GM19467 (cell line): Measurements from ENCODE around the gene RHBDF2.
"Not testable (repeated sequence)": the region's sequence is repeated elsewhere in the genome, so short reads cannot be mapped to it uniquely, and the experiment has no call there.

ENCODE experiments used
- ATAC-seq: cut with Tn5 transposase; IDR thresholded peaks from one replicate; pipeline ENCODE4 v1.9.1; 2021; ENCODE audit warnings: mild to moderate bottlenecking, moderate library complexity; ENCODE audit not compliant: unreplicated experiment

The RHBDF2 gene

DNA sequence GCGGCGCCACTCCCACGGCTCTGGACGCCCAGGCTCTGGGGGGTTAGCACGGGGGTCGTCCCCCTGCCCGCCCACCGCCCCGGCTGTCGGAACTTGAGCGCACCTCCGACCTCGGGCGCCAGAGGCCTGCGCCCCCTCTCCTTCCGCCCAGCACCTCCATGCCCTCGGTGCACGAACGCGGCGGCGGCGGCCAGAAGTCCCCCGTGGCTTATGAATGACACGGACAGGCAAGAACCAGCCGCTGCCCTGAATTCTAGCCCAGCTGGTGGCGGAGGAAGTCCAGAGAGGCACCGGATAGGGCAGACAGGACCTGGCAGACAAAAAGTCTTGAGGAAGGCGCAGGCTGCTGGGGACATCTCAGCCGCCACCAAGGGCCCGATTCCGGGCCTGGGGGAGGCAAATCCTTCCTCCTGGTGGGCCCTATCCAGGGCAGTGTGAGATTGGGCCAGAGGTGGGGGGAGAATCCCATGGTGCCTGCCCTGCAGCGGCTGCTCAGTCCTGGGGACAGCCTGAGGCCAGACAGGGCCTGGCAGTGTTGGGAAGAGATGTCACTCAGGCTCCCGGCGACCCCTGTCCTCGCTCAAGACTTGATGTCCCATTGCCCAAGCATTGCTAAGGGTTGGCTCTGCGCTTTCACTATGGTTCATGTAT lies 37.2 kb upstream of the RHBDF2 start:
- no peak for ATAC-seq

DNA sequence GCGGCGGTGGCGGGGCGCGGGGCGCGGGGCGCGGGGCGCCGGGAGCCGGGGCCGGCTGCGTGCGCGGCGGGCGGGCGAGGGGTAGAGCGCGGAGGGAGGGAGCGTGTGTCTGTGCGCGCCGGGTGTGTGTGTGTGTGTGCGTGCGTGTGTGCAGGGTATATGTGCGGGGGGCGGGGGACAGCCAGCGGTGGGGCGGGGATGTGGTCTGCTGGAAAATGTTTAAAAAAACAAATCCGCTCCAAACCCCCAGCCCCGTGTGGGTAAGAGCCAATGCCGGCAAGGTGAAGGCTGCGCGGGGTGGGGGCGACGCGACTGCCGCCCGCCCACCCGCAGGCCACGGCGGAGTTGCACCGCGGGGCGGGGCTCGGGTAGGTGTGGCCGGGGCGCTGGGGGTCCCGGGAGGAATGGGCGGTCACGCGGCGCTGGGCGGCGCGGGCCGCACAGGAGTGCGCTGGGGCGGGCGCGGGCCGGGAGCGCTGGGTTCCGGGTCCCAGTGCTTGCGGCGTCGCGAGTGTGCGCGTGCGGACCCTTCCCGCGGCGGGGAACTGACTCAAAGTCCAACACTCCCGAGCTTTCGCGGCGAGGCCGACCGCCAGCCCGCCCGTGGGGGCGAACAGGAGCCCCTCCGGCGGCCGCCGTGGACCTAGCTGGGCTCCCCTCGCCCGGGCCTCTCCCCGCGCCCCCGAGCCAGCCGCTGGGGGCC lies 36.5 kb upstream of the RHBDF2 start, which contains the start of gene CYGB:
TSS of gene CYGB (minus strand) at position 132 of the 703 bp plus-strand sequence. CDS start 167 bp downstream, outside the sequence.
- ATAC-seq: no peak

- ATAC-seq: no peak
Observed at GRCh38 chr17:76537288-76537577, 36.0 kb upstream of the RHBDF2 start.

DNA sequence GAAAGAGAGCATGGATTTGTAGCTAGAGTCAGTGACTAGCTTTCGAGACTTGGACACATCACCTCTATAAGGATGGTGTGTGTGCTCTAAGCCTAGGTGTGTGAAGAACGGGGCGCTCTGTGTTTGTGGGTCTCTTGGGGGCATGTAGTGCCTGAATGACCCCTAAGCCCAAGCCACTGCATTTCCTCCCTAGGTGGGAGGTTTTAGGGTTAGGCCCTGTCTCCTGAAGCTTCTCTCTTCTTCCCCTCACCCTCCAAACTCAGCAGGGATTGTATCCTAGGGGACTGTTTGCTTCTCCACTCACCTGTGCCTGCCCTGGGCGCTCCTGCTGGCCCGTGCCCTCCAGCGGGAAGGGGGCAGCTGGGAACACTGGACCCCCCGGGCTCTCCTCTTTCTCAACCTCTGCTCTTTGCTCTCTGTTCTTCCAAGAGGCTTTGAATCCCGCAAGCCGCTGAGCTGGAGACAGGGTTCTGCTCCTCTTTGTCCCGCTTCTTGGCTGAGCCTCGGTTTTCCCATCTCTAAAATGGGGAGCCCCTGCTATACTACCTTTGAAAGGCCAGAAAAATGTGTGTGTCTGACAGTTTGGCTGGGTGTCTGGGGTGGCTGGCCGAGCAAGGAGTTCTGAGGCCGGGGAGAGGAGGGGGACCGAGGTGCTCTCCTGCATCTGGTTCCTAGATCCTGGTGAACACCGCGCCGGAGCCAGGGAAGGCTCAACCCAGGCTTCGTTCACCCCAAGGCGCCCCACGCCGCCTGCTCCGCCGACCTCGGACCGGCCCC lies 35.5 kb upstream of the RHBDF2 start:
- ATAC-seq: no peak

GRCh38 chr17:76535788-76536510 lies 34.7 kb upstream of the RHBDF2 start:
- ATAC-seq: no peak

DNA sequence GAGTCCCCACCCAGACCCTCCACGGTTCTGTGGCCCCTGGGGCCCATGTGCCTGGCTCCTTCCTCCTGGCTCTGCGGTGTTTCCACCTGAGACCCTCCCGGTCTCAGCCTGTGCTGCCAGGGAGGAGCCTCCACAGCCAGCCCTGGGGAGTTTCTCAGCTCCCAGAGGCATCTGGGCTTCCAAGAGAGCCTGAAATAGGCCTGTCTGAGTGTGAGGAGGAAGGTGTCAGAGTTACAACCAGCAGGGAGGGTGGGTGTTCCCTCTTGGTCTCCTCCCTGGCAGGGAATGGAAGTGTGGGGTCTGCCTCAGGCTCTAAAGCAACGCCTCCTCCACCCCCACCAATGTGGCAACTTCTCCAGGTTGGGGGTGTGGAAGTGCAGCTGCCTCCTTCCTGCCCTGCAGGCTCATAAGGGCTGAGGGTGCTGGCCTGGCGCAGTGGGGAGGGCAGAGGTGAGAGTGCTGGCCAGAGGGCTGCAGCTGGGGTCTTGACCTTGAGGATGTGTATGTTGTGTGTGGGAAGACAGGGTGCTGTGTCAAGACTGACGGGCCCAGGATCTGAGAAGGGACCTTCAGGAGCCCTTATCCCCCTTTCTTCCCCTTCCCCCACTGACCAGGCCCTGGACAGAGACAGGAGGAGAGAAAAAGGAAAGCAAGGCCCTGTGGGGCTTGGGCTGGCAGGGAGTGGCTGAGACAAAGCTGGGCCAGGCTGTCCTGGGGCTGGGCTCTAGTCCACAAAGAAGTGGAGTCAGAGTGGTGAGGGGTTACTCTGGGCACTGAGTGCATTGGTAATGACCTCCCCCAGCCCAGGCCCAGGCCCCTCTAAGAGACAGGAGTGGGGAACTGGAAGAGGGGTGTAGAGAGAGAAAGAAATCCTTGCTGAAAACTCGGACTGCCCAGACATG lies 33.9 kb upstream of the RHBDF2 start:
- ATAC-seq: no peak

DNA sequence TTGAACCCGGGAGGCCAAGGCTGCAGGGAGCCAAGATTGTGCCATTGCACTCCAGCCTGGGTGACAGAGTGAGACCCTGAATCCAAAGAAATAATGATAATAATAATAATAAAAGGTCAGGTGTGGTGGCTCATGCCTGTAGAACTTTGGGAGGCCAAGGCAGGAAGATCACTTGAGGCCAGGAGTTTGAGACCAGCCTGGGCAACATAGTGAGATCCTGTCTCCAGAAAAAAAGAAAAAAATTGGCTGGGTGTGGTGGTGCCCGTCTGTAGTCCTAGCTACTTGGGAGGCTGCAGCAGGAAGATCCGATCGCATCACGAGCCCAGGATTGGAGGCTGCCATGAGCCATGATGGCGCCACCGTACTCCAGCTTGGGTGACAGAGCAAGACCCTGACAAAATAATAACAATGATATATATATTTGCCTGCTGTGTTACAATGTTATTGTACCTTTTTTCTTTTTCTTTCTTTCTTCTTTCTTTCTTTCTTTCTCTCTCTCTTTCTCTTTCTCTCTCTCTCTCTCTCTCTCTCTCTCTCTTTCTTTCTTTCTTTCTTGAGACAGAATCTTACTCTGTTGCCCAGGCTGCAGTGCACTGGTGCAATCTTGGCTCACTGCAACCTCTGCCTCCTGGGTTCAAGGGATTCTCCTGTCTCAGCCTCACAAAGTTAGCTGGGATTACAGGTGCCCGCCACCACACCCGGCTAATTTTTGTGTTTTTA lies 32.6 kb upstream of the RHBDF2 start:
- not testable (repeated sequence) for ATAC-seq

- ATAC-seq: no peak
Observed at GRCh38 chr17:76532072-76532651, 30.9 kb upstream of the RHBDF2 start.

DNA sequence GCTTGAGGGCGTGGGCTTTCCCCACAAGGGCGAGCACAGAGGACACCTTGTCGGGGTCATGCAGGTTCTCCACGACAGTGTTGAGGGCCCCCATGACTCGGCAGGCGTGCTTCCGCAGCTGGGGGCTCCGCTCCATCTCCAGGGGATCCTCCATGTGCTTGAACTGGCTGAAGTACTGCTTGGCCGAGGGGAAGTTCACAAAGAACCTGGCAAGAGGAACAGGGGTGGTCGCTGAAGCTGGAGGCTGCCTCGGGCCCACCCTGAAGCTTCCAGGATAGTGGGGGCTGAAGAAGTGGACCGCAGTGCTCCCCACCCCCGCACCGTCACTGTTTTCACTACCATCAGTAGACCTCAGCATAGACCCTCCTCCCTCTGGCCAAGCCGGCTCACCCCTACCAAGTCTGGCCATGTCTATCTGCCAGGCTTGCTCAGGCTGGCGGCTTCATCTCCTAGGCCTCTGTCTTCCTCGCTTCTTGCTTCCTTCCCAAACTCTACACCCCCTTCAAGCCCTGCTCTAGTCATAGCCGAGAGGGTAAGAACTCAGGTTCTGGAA lies 30.3 kb upstream of the RHBDF2 start:
- no peak for ATAC-seq

DNA sequence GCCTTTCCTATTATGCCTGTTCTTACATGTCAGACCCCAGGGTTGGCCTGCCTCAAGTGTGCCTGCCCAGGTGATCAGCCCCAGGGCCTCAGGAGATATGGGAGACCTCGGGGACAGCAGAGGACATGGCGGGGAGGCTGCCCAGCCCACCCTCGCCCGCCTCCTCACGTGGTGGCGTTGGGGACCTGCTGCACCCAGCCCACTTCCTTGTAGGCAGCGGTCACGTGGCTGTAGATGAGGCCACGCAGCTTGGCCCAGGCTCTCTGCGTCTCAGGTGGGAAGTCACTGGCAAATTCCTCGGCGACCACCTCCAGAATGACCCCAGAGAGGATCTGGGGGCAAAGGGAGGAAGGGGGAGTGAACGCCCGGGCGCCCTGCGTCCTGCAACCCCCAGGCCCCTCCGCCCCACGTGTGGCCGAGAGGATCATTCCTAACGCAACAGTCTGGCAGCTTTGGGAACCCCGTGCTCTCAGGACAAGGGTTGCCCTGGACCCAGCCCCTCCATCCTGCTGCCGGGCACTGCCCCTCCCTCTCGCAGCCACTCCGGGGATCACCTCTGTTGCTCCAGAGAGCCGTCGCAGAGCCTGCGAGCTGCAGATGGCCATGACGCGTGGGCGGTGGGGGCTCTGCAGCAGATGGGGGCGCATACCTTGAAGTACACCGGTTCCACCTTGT lies 29.7 kb upstream of the RHBDF2 start:
- ATAC-seq: no peak

DNA sequence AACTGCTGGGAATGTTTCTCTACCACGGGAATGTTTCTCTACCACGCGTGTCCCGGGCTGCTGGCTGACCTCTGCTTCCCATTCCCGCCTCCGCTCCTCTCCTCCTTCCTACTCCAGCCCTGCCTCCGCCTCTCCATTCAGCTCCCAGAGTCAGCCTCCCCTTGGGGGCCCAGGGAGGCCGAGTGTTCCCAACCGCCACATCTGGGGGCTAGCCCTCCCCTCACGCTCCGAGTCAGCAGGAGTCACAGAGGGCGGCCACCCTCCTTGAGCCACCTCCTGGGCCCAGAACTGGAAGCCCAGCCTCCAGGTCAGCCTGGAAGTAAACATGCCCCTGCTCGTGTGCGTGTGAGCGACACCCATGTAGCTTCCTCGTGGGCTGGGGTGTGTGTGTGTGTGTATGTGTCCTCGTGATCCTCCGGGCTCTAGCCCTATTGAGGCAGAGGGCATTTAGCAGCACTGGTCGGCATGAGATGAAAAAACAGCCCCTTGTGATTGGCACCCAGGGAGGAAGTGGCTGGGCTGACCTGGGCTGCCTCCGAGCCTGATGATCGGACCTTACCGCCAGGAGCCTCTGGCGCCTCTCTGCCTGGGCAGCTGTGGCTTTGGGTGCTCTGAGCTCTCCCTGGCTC lies 29.0 kb upstream of the RHBDF2 start:
- ATAC-seq: no peak

DNA sequence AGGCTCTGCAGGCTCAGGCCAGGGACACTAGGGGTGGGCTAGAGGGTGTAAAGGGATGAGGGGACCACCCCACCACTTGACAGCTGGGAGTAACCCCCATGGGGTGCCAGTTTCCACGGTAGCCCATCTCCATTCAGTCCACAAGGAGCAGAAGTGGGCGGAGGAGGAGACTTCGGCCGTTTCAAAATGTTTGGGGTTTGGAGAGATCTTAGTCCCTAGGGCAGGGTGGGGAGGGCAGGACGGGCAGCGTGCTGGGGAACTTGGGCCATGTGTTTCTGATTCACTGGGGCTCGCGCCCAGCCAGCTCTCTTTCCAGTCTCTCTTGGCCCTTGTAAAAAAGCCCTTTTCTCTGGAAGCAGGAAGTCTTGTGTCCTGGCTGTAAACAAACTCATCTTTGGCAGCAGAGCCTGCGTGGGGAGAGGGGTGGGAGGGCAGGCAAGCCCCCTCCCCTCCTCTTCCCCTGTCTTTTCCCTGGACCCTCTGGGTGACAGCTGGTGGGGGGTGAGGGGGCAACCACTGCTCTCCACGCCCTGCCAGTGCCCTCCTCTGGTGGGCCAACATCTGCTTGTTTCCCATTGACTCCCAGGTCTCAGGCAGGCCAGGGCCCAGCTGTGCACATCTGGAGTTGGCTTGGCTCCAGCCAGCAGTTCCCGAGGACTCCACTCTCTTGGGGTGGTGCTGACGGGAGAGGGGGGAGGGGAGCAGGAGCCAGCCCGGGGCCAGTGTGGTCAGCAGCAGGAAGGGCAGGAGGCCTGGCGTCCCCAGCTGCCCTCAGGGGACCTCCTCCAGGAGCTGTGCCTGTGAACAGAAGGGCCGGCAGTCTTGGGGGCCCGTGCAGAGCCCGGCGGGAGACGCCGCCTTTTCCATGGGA lies 28.2 kb upstream of the RHBDF2 start:
- ATAC-seq: no peak

DNA sequence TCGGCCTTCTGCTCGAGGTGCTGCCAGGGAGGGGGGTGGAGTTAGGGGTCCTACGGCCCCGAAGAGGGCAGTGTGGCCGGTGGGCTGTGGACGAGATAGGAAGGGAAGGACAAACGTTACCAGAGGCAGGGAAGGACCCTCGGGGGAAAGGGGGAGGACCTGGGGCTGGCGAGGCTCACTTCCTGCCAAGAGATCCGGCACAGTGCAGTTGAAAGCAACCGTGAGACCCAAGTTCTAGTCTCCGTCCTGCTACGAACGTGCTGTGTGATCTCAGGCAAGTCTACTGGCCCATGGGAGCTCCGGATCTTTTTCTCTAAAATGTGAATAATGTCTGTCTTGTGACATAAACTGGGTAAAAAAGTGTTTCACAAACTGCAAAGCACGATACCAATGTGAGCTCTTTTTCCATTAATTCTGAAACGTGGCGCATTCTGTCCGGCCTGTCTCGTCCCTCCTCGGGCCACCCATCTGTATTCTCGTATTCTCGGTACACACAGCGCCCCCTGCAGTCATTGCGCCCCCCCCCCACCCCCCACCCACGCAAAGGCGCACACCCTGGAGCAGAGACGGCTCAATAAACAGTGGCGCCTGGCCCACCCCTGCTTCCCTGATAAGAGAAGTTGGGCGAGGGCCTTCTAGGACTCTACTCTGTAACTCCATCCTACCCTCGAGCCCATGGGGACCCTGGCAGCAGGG lies 27.5 kb upstream of the RHBDF2 start:
- no peak for ATAC-seq

- peak; percentile 44 for ATAC-seq
Observed at GRCh38 chr17:76528156-76528527, 26.9 kb upstream of the RHBDF2 start.

- ATAC-seq: peak; percentile 36
Observed at GRCh38 chr17:76527430-76528111, 26.3 kb upstream of the RHBDF2 start.

DNA sequence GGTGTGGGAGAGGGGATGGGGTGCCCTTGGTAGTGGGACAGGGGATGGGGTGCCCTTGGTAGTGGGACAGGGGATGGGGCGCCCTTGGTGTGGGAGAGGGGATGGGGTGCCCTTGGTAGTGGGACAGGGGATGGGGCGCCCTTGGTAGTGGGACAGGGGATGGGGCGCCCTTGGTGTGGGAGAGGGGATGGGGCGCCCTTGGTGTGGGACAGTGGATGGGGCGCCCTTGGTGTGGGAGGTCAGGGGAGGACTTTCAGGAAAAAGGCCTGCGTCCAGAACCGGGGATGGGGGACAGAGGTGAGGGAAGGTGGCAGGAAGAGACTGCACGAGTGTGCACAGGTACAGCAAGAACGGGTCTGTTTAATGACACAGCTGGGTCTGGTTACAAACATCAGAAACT lies 25.8 kb upstream of the RHBDF2 start:
- ATAC-seq: not testable (repeated sequence)
